ENCODE data around the gene TMEM80.

DNA sequence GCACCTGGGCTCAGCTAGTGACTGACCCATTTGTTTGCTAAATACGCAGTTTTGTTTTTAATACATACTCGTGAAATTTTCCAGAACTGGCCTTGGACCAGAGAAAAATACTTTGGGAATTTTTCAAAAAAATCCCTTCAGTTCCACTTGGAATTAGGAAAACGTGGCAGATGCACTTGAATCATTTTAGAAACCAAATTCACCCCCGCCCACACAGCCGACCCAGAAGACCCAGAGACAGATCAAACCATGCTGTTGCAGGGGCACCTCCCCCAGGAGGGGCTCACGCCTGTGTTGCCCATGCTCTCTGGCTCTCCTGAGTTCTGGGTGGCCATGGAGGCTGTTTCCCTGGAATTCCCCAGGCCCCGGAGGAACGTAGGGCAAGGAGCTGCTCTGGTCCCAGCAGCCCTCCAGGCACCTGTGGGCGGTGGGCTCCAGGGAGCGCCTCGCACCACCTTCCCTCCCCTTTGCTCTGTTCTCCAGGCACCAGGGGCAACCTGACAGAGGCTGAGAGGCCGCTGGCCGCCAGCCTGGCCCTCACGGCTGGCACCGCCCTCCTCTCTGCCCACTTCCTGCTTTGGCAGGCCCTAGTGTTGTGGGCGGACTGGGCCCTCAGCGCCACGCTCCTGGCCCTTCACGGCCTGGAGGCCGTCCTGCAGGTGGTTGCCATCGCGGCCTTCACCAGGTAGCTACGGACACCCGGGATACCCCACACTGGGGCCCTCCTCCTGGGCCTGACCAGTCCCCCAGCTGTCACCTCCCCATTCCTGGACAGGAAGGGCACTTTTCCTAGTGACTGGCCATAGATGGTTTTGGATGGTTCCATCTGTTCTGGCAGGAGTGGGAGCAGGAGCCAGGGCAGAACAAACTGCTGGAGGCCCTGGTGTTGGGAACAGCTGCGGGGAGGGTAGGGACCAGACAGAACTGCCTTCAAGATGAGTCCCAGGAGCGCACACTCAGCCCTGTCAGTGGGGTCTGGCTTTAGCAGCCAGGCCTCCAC is 7.1 kb downstream of the TMEM80 start:
- TF ChIP-seq POLR2A (IDR thresholded peaks at IDR 0.05) = no peak
- TF ChIP-seq, protein P1, sequence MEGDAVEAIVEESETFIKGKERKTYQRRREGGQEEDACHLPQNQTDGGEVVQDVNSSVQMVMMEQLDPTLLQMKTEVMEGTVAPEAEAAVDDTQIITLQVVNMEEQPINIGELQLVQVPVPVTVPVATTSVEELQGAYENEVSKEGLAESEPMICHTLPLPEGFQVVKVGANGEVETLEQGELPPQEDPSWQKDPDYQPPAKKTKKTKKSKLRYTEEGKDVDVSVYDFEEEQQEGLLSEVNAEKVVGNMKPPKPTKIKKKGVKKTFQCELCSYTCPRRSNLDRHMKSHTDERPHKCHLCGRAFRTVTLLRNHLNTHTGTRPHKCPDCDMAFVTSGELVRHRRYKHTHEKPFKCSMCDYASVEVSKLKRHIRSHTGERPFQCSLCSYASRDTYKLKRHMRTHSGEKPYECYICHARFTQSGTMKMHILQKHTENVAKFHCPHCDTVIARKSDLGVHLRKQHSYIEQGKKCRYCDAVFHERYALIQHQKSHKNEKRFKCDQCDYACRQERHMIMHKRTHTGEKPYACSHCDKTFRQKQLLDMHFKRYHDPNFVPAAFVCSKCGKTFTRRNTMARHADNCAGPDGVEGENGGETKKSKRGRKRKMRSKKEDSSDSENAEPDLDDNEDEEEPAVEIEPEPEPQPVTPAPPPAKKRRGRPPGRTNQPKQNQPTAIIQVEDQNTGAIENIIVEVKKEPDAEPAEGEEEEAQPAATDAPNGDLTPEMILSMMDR (IDR thresholded peaks at IDR 0.05) = no peak
- TF ChIP-seq POLR2AphosphoS5 (IDR thresholded peaks at IDR 0.05) = peak; percentile 62
